HepG2 (cell line): ENCODE results near the gene MSGN1.

ENCODE experiments used
- ATF3 ChIP-seq: sonication (generic); formaldehyde crosslinking; IDR thresholded peaks from 2 replicates; pipeline ENCODE4 v1.4.0; 2020; ENCODE audit warnings: missing genetic modification reagents
- BHLHE40 ChIP-seq: IDR thresholded peaks from 2 replicates; pipeline ENCODE4 v1.6.1; 2011; ENCODE audit warnings: low read length, improper control_type of control experiment
- CBFB ChIP-seq: sonication (generic); formaldehyde crosslinking; IDR thresholded peaks from 2 replicates; pipeline ENCODE4 v1.4.0; 2020; ENCODE audit warnings: missing genetic modification reagents
- CTCF ChIP-seq: sonication (generic); formaldehyde crosslinking; IDR thresholded peaks from 2 replicates; pipeline ENCODE4 v1.5.0; 2020; ENCODE audit warnings: mild to moderate bottlenecking, missing genetic modification reagents, moderate library complexity
- EP300 ChIP-seq, 3 experiments: sonication (generic) in 1 of 3; formaldehyde crosslinking in 1 of 3; IDR thresholded peaks; 2 replicates each; pipeline versions ENCODE4 v1.5.1 to v1.6.1; 2011 to 2020; ENCODE audit warnings: low read depth in 2 of 3, low read length in 2 of 3, borderline replicate concordance in 1 of 3, improper control_type of control experiment in 1 of 3, mild to moderate bottlenecking in 1 of 3, missing genetic modification reagents in 1 of 3, moderate library complexity in 1 of 3
- ESRRA ChIP-seq: sonication (generic); formaldehyde crosslinking; IDR thresholded peaks from 2 replicates; pipeline ENCODE4 v1.5.1; 2020; ENCODE audit warnings: mild to moderate bottlenecking, low read depth, missing genetic modification reagents
- HMG20A ChIP-seq: IDR thresholded peaks from 2 replicates; pipeline ENCODE4 v1.6.1; 2016; ENCODE audit warnings: borderline replicate concordance
- MEIS1 ChIP-seq: sonication (generic); formaldehyde crosslinking; IDR thresholded peaks from 2 replicates; pipeline ENCODE4 v1.9.0; 2021; ENCODE audit warnings: mild to moderate bottlenecking, missing genetic modification reagents, moderate library complexity, borderline replicate concordance
- SMC3 ChIP-seq: IDR thresholded peaks from 2 replicates; pipeline ENCODE4 v1.6.1; 2011; ENCODE audit warnings: low read length, improper control_type of control experiment
- U2AF2 ChIP-seq: fragments of 200-400 bp; formaldehyde crosslinking; IDR thresholded peaks from 2 replicates; pipeline ENCODE4 v1.6.1; 2017; ENCODE audit warnings: low read depth, mild to moderate bottlenecking, low read length
- USF2 ChIP-seq, 2 experiments: sonication (generic) in 1 of 2; formaldehyde crosslinking in 1 of 2; IDR thresholded peaks; 2 replicates each; pipeline versions ENCODE4 v1.5.1 to v1.6.1; 2011 to 2020; ENCODE audit warnings: borderline replicate concordance in 1 of 2, low read depth in 1 of 2, low read length in 1 of 2, mild to moderate bottlenecking in 1 of 2, missing genetic modification reagents in 1 of 2, moderate library complexity in 1 of 2
- ZBTB21 ChIP-seq: sonication (generic); formaldehyde crosslinking; IDR thresholded peaks from 2 replicates; pipeline ENCODE4 v1.4.0; 2020; ENCODE audit warnings: missing genetic modification reagents
- ZNF235 ChIP-seq: sonication (generic); formaldehyde crosslinking; IDR thresholded peaks from 2 replicates; pipeline ENCODE4 v1.8.1; 2023; ENCODE audit warnings: mild to moderate bottlenecking, missing genetic modification reagents, borderline replicate concordance
- ZNF740 ChIP-seq: sonication (generic); formaldehyde crosslinking; IDR thresholded peaks from 2 replicates; pipeline ENCODE4 v1.4.0; 2020; ENCODE audit warnings: missing genetic modification reagents

- TF ChIP-seq U2AF2 (no peak), SMC3 (no peak), ESRRA (CRISPR knock-in tag) (no peak), USF2 (IDR thresholded peaks at IDR 0.05; ENCODE audit: low read depth, low read length) (no peak), USF2 (CRISPR knock-in tag; IDR thresholded peaks at IDR 0.05; ENCODE audit: borderline replicate concordance) (no peak), EP300 (IDR thresholded peaks at IDR 0.05; ENCODE audit: low read depth in 2 of 2, low read length in 2 of 2) (no peak), EP300 (CRISPR knock-in tag; IDR thresholded peaks at IDR 0.05; ENCODE audit: borderline replicate concordance) (no peak), ZNF235 (CRISPR knock-in tag) (no peak), ATF3 (CRISPR knock-in tag) (no peak), ZBTB21 (no peak), MEIS1 (CRISPR knock-in tag) (no peak), ZNF740 (no peak), HMG20A (CRISPR knock-in tag) (no peak), CTCF (CRISPR knock-in tag) (no peak), BHLHE40 (no peak), CBFB (CRISPR knock-in tag) (no peak)
Observed at GRCh38 chr2:17827785-17828184, 11.5 kb downstream of the MSGN1 start.
